ENCODE results near the gene DNASE1L3.

The DNASE1L3 gene

GRCh38 chr3:58175187-58175436 is 35.7 kb downstream of the DNASE1L3 start:
- TF ChIP-seq CTCF (IDR thresholded peaks at IDR 0.05; ENCODE audit: insufficient read depth, low read length, poor library complexity, severe bottlenecking), result no peak
- H3K27me3 ChIP-seq (replicated peaks; ENCODE audit: control insufficient read depth, insufficient read depth, low read length), result no peaks in the 10 kb centered on the region
- no peaks in the 10 kb centered on the region for H3K36me3 ChIP-seq (ENCODE audit: control insufficient read depth, insufficient read depth, low read length)
- no peak for DNase-seq (ENCODE audit: extremely low read depth, insufficient read length)
- H3K4me3 ChIP-seq (replicated peaks; ENCODE audit: low read depth, low read length), result no peak overlapping the region

- DNase-seq (ENCODE audit: extremely low read depth, insufficient read length), result no peak
- no peaks in the 10 kb centered on the region for H3K36me3 ChIP-seq (ENCODE audit: control insufficient read depth, insufficient read depth, low read length)
- H3K4me3 ChIP-seq (replicated peaks; ENCODE audit: low read depth, low read length), result no peak overlapping the region
- H3K27me3 ChIP-seq (replicated peaks; ENCODE audit: control insufficient read depth, insufficient read depth, low read length), result no peaks in the 10 kb centered on the region
- peak; percentile 62 for TF ChIP-seq CTCF (IDR thresholded peaks at IDR 0.05; ENCODE audit: insufficient read depth, low read length, poor library complexity, severe bottlenecking)
Measured at GRCh38 chr3:58173669-58174398, 36.9 kb downstream of the DNASE1L3 start.

GRCh38 chr3:58173029-58173668 is 37.6 kb downstream of the DNASE1L3 start:
- TF ChIP-seq CTCF (IDR thresholded peaks at IDR 0.05; ENCODE audit: insufficient read depth, low read length, poor library complexity, severe bottlenecking), result no peak
- no peaks in the 10 kb centered on the region for H3K36me3 ChIP-seq (ENCODE audit: control insufficient read depth, insufficient read depth, low read length)
- DNase-seq (ENCODE audit: extremely low read depth, insufficient read length), result no peak
- no peaks in the 10 kb centered on the region for H3K27me3 ChIP-seq (replicated peaks; ENCODE audit: control insufficient read depth, insufficient read depth, low read length)
- H3K4me3 ChIP-seq (replicated peaks; ENCODE audit: low read depth, low read length), result no peak overlapping the region

GRCh38 chr3:58171126-58171525 is 39.6 kb downstream of the DNASE1L3 start:
- H3K4me3 ChIP-seq (replicated peaks; ENCODE audit: low read depth, low read length), result no peak overlapping the region
- TF ChIP-seq CTCF (IDR thresholded peaks at IDR 0.05; ENCODE audit: insufficient read depth, low read length, poor library complexity, severe bottlenecking), result no peak
- no peaks in the 10 kb centered on the region for H3K36me3 ChIP-seq (ENCODE audit: control insufficient read depth, insufficient read depth, low read length)
- no peaks in the 10 kb centered on the region for H3K27me3 ChIP-seq (replicated peaks; ENCODE audit: control insufficient read depth, insufficient read depth, low read length)
- DNase-seq (ENCODE audit: extremely low read depth, insufficient read length), result no peak

- DNase-seq (ENCODE audit: extremely low read depth, insufficient read length), result no peak
- Histone ChIP-seq H3K4me3 (replicated peaks; ENCODE audit: low read depth, low read length) (no peak overlapping the region), H3K36me3 (ENCODE audit: control insufficient read depth, insufficient read depth, low read length) (no peaks in the 10 kb centered on the region), H3K27me3 (replicated peaks; ENCODE audit: control insufficient read depth, insufficient read depth, low read length) (no peaks in the 10 kb centered on the region)
- TF ChIP-seq CTCF (IDR thresholded peaks at IDR 0.05; ENCODE audit: insufficient read depth, low read length, poor library complexity, severe bottlenecking), result no peak
Measured at GRCh38 chr3:58170376-58170775, 40.4 kb downstream of the DNASE1L3 start.

Measured in GM06990 (cell line).